ENCODE results near the gene RELN.

- TF ChIP-seq TSHZ1 (tag by site-specific recombination; IDR thresholded peaks at IDR 0.05; ENCODE audit: borderline replicate concordance): no peak
- no peak for TF ChIP-seq ZNF184 (tag by site-specific recombination; IDR thresholded peaks at IDR 0.05)
- TF ChIP-seq, protein P1, sequence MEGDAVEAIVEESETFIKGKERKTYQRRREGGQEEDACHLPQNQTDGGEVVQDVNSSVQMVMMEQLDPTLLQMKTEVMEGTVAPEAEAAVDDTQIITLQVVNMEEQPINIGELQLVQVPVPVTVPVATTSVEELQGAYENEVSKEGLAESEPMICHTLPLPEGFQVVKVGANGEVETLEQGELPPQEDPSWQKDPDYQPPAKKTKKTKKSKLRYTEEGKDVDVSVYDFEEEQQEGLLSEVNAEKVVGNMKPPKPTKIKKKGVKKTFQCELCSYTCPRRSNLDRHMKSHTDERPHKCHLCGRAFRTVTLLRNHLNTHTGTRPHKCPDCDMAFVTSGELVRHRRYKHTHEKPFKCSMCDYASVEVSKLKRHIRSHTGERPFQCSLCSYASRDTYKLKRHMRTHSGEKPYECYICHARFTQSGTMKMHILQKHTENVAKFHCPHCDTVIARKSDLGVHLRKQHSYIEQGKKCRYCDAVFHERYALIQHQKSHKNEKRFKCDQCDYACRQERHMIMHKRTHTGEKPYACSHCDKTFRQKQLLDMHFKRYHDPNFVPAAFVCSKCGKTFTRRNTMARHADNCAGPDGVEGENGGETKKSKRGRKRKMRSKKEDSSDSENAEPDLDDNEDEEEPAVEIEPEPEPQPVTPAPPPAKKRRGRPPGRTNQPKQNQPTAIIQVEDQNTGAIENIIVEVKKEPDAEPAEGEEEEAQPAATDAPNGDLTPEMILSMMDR (tag by site-specific recombination; IDR thresholded peaks at IDR 0.05): no peak
These were observed 60.9 kb downstream of the RELN start for GRCh38 chr7:103928581-103928980.

Measured in HEK293 (cell line).